ENCODE measurements around the gene ABCC1.
"Not testable (repeated sequence)": the region's sequence is repeated elsewhere in the genome, so short reads cannot be mapped to it uniquely, and the experiment has no call there.

ABCC1 gene

GRCh38 chr16:15953929-15954813 lies 4.8 kb downstream of the ABCC1 start:
- Histone ChIP-seq H3K27me3 (no peaks in the 10 kb centered on the region), H3K36me3 (peaks cover 40% of the 10 kb centered on the region), H3K9ac (no peak overlapping the region; the same call in 1 of the 2 replicates), H3K27ac (0 out of 2 replicates have a peak overlapping the region, but pooled peaks have one; percentile 31), H3K4me3 (no peak overlapping the region), H3K9me3 (no peaks in the 10 kb centered on the region), H4K20me1 (peaks cover 85% of the 10 kb centered on the region), H3K4me1 (peaks cover 56% of the 10 kb centered on the region), H3K4me2 (0 out of 2 replicates have a peak overlapping the region, but pooled peaks have one; percentile 87)
- no peak for TF ChIP-seq Cebpa-rat (IDR thresholded peaks at IDR 0.05)

- Histone ChIP-seq H3K4me1 (peaks cover 56% of the 10 kb centered on the region), H3K9ac (no peak overlapping the region; the same call in 1 of the 2 replicates), H3K4me3 (no peak overlapping the region), H3K4me2 (no peak overlapping the region), H3K27ac (peak overlapping the region; percentile 31; the same call in 1 of the 2 replicates), H3K9me3 (no peaks in the 10 kb centered on the region), H3K27me3 (no peaks in the 10 kb centered on the region), H4K20me1 (peaks cover 91% of the 10 kb centered on the region), H3K36me3 (peaks cover 46% of the 10 kb centered on the region)
- no peak for TF ChIP-seq Cebpa-rat (IDR thresholded peaks at IDR 0.05)
Measured at GRCh38 chr16:15954814-15955151, 5.4 kb downstream of the ABCC1 start.

GRCh38 chr16:15955425-15955824 lies 6.0 kb downstream of the ABCC1 start:
- H3K9me3 ChIP-seq, result peaks cover 5% of the 10 kb centered on the region
- H3K27ac ChIP-seq, result no peak overlapping the region
- H3K4me3 ChIP-seq, result no peak overlapping the region
- H3K27me3 ChIP-seq, result no peaks in the 10 kb centered on the region
- no peak for TF ChIP-seq Cebpa-rat (IDR thresholded peaks at IDR 0.05)
- peaks cover 98% of the 10 kb centered on the region for H4K20me1 ChIP-seq
- H3K4me1 ChIP-seq, result peaks cover 56% of the 10 kb centered on the region
- H3K36me3 ChIP-seq, result peaks cover 53% of the 10 kb centered on the region
- no peak overlapping the region for H3K4me2 ChIP-seq
- no peak overlapping the region for H3K9ac ChIP-seq

- not testable (repeated sequence) for H3K4me3 ChIP-seq, H3K9ac ChIP-seq, H3K27ac ChIP-seq, H3K27me3 ChIP-seq, H3K4me2 ChIP-seq
- Histone ChIP-seq H3K4me1 (peaks cover 53% of the 10 kb centered on the region), H3K9me3 (peaks cover 12% of the 10 kb centered on the region), H4K20me1 (peaks cover 100% of the 10 kb centered on the region), H3K36me3 (peaks cover 59% of the 10 kb centered on the region)
Measured at GRCh38 chr16:15956106-15956505, 6.7 kb downstream of the ABCC1 start.

DNA sequence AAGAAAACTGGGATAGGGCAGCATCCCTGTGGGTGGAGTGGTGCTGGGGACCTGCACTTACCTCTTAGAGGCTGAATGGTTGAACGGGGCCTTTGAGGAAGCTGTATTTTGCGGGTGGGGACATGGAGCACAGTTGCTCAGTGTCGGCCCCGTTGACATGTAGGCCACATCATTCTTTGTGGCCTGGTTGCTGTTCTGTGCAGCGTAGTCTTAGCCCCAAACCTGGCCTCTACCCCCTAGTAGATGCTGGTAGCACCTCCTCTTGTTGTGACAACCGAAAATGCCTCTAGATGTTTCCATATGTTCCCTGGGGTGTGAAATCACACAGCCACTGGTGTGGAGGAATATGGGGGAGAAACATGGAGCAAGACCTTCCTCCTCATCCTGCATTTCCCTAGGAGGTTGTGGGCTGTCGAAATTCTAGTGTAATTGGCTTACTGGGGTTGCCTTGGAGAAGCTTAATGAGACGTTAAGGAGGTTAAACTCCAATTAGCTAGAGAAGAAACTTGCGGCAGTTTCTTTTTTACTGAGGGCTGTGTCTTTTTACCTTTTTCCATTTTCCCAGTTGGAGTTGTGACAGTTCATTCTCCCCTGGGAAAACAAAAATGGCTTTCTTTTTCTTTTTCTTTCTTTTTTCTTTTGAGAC lies 9.4 kb downstream of the ABCC1 start:
- peaks cover 26% of the 10 kb centered on the region for H3K4me1 ChIP-seq
- peaks cover 98% of the 10 kb centered on the region for H4K20me1 ChIP-seq

DNA sequence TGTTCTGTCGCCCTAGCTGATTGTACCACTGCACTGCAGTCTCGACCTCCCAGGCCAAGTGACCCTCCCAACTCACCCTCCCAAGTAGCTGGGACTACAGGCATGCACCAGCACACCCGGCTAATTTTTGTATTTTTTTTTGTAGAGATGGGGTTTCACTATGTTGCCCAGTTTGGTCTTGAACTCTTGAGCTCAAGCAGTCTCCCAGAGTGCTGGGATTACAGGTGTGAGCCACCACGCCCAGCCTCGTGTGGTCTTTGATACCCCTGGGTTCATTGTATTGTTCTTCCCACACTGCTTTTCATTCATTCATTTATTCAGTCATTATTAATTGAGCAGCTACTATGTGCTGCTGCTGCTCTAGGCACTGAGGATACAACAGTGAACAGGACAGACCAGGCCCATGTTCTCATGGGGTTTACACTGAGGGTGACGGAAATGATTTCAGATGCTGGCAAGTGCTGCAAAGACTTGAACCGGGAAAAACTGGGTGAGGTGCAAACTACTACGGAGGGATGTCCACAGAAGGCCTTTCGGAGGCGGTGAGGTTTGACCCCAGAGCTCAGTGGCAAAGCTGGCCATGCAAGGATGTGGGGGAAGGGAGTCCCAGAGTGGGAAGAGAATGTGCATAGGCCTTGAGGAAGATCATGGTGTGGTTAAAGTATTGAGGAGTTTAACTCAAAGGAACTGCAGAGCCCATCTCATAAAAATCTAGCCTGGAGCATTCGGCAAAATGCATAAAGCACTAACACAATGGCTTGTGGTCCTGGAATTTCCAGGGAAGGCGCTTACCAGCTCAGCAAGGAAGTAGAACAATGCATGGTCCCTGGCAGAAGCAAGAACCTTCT lies 10.9 kb downstream of the ABCC1 start:
- Histone ChIP-seq H3K4me3 (no peak overlapping the region), H3K36me3 (peaks cover 79% of the 10 kb centered on the region), H3K9me3 (peaks cover 44% of the 10 kb centered on the region), H3K27me3 (no peaks in the 10 kb centered on the region), H3K9ac (no peak overlapping the region), H3K27ac (no peak overlapping the region; the same call in 1 of the 2 replicates), H3K4me1 (peaks cover 18% of the 10 kb centered on the region), H3K4me2 (no peak overlapping the region), H4K20me1 (peaks cover 98% of the 10 kb centered on the region)
- TF ChIP-seq Cebpa-rat (IDR thresholded peaks at IDR 0.05), result no peak

More for the DNA sequence above, 9.4 kb downstream of the ABCC1 start:
- no peaks in the 10 kb centered on the region for H3K27me3 ChIP-seq
- peaks cover 39% of the 10 kb centered on the region for H3K9me3 ChIP-seq
- H3K9ac ChIP-seq, result no peak overlapping the region
- H3K4me3 ChIP-seq, result no peak overlapping the region
- TF ChIP-seq Cebpa-rat (IDR thresholded peaks at IDR 0.05), result no peak
- H3K36me3 ChIP-seq, result peaks cover 84% of the 10 kb centered on the region
- no peak overlapping the region for H3K4me2 ChIP-seq
- H3K27ac ChIP-seq, result no peak overlapping the region

DNA sequence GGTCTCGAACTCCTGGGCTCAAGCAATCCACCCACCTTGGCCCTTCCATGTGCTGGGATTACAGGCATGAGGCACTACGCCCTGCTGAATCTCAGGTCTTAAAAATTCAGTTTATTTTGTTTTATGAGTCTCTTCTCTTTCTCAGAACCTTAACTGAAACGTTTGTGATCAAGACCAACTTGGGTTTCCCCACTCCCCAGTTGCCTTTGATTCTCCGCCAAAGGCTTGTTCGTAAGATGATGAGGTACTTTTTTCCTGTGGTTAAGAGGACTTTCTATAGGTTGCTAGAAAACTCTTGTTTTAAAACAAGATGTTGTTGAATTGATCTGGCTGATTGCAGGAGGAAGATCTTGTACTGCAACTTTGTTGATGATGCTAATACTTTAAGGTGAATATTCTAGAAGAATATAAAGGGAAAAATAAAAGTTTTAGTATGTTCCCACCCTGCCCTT lies 11.7 kb downstream of the ABCC1 start:
- Histone ChIP-seq H3K27ac (no peak overlapping the region; the same call in 1 of the 2 replicates), H3K27me3 (no peaks in the 10 kb centered on the region), H3K36me3 (peaks cover 79% of the 10 kb centered on the region), H3K4me2 (no peak overlapping the region), H3K9me3 (peaks cover 44% of the 10 kb centered on the region), H3K9ac (no peak overlapping the region), H4K20me1 (peaks cover 98% of the 10 kb centered on the region), H3K4me3 (no peak overlapping the region), H3K4me1 (peaks cover 12% of the 10 kb centered on the region)
- TF ChIP-seq Cebpa-rat (IDR thresholded peaks at IDR 0.05), result no peak

DNA sequence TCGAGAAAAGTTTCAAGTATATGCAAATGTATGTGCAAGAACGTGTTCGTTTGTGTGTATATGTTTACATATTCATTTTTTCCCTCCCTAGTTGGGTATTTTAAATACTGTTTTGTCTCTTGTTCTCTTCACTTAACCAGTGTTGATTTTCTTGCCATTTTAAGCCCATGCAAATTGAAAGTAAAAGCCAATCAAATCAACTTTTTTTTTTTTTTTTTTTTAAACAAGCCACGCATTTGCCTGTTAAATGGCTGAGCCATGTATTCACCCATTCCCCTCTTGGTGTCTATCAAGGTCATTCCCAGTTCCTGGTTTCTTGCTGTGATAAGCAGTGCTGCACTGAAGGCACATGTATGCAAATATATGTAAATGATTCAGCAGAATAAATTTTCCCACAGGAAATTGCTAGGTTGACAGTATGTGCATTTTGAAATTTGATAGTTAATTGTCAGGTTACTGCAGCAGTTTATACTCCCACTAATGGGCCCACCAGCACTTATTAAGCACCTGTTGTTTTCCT lies 12.2 kb downstream of the ABCC1 start:
- no peak overlapping the region for H3K27ac ChIP-seq
- peaks cover 12% of the 10 kb centered on the region for H3K4me1 ChIP-seq
- H4K20me1 ChIP-seq, result peaks cover 98% of the 10 kb centered on the region
- no peak overlapping the region for H3K9ac ChIP-seq
- no peak overlapping the region; the same call in 1 of the 2 replicates for H3K4me3 ChIP-seq
- H3K4me2 ChIP-seq, result no peak overlapping the region
- H3K27me3 ChIP-seq, result no peaks in the 10 kb centered on the region
- H3K36me3 ChIP-seq, result peaks cover 78% of the 10 kb centered on the region
- TF ChIP-seq Cebpa-rat (IDR thresholded peaks at IDR 0.05), result no peak
- peaks cover 44% of the 10 kb centered on the region for H3K9me3 ChIP-seq

GRCh38 chr16:15963307-15963910 lies 14.0 kb downstream of the ABCC1 start:
- Histone ChIP-seq H4K20me1 (peaks cover 98% of the 10 kb centered on the region), H3K9ac (no peak overlapping the region), H3K27ac (no peak overlapping the region), H3K36me3 (peaks cover 80% of the 10 kb centered on the region), H3K9me3 (peaks cover 50% of the 10 kb centered on the region), H3K4me2 (no peak overlapping the region), H3K4me3 (no peak overlapping the region), H3K27me3 (no peaks in the 10 kb centered on the region), H3K4me1 (peaks cover 5% of the 10 kb centered on the region)
- no peak for TF ChIP-seq Cebpa-rat (IDR thresholded peaks at IDR 0.05)

Data from BLaER1 (cell line).